Muscle layer of duodenum (tissue), 2 donors: ENCODE measurements around the gene DPF3.

ENCODE experiments used
- H3K27ac ChIP-seq: one replicate; pipeline ENCODE4 v1.7.0; 2013; ENCODE audit warnings: mild to moderate bottlenecking, low read length
- H3K27me3 ChIP-seq: one replicate; pipeline ENCODE4 v1.7.0; 2013; ENCODE audit warnings: low read depth, mild to moderate bottlenecking, control low read depth, low read length
- H3K36me3 ChIP-seq, 2 donors: one replicate each; pipeline ENCODE4 v1.7.0; 2013; ENCODE audit warnings: low read length in 2 of 2, control low read depth in 1 of 2, mild to moderate bottlenecking in 1 of 2; ENCODE audit not compliant: insufficient read depth in 2 of 2, control insufficient read depth in 1 of 2
- H3K4me1 ChIP-seq, 2 donors: one replicate each; pipeline ENCODE4 v1.7.0; 2013; ENCODE audit warnings: low read length in 2 of 2, mild to moderate bottlenecking in 2 of 2, control low read depth in 1 of 2, moderate library complexity in 1 of 2; ENCODE audit not compliant: insufficient read depth in 2 of 2, control insufficient read depth in 1 of 2
- H3K4me3 ChIP-seq, 2 donors: one replicate each; pipeline ENCODE4 v1.7.0; 2013; ENCODE audit warnings: low read length in 2 of 2, low read depth in 1 of 2, mild to moderate bottlenecking in 1 of 2
- H3K9me3 ChIP-seq, 2 donors: one replicate each; pipeline ENCODE4 v1.7.0; 2013; ENCODE audit warnings: low read length in 2 of 2, control low read depth in 1 of 2, mild to moderate bottlenecking in 1 of 2; ENCODE audit not compliant: control insufficient read depth in 1 of 2
- donor health status: healthy.

DPF3 gene

GRCh38 chr14:72790887-72791566 is 102.9 kb downstream of the DPF3 start:
- H3K36me3 ChIP-seq = no peaks in the 10 kb centered on the region

GRCh38 chr14:72788972-72789728 is 104.8 kb downstream of the DPF3 start:
- Histone ChIP-seq H3K27me3 (no peaks in the 10 kb centered on the region), H3K4me3 (no peak overlapping the region), H3K27ac (no peak overlapping the region), H3K4me1 (peaks cover 0 to 13% of the 10 kb centered on the region in 2 donors), H3K36me3 (no peaks in the 10 kb centered on the region), H3K9me3 (no peaks in the 10 kb centered on the region)

More at GRCh38 chr14:72790887-72791566, 102.9 kb downstream of the DPF3 start:
- Histone ChIP-seq H3K4me1 (peaks cover 0 to 13% of the 10 kb centered on the region in 2 donors), H3K27ac (no peak overlapping the region), H3K27me3 (no peaks in the 10 kb centered on the region), H3K4me3 (no peak overlapping the region), H3K9me3 (no peaks in the 10 kb centered on the region)

DNA sequence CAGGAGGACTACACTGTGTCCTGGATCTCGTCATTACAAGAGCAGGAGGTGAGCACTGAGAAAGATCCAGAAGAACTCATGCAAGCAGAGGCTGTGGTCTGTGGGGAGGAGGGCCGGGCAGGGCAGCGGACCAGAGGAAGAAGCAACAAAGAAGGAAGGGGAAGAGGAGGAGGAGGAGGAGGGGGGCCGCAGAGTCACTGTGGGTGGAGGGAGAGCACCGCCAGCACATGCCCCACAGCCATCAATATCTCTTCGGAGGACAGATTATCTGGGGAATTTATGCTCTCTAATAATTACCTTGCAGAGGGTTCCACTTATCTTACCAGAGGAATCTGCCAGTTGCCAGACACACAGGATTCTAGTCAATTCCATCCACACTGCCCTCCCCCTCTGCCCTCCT is 105.6 kb downstream of the DPF3 start:
- Histone ChIP-seq H3K4me3 (no peak overlapping the region), H3K4me1 (peaks cover 0 to 13% of the 10 kb centered on the region in 2 donors), H3K9me3 (no peaks in the 10 kb centered on the region), H3K27ac (no peak overlapping the region), H3K36me3 (no peaks in the 10 kb centered on the region), H3K27me3 (no peaks in the 10 kb centered on the region)

DNA sequence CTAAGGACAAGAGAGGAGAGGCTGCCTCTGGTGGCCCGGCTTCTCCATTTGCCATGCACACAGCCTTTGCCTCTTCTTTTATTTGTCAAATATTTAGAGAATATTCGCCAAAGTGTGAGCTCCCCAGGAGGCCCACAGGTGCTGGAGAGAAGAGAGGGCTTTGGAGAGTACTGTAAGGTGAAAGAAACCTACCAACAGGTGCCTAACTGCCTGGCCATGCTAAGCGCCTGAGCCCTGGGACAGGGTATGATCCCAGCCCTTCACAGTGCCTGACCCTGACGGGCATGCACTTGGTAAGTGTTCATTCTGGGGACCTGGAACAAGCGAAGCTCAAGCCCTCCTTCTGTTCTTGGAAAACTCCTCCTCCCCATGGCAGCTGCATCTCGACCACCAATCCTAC is 106.1 kb downstream of the DPF3 start:
- no peaks in the 10 kb centered on the region for H3K9me3 ChIP-seq

GRCh38 chr14:72786378-72787350 is 107.2 kb downstream of the DPF3 start:
- H3K4me3 ChIP-seq = no peak overlapping the region
- no peaks in the 10 kb centered on the region for H3K9me3 ChIP-seq
- no peaks in the 10 kb centered on the region for H3K36me3 ChIP-seq
- no peaks in the 10 kb centered on the region for H3K27me3 ChIP-seq
- peaks cover 0 to 8% of the 10 kb centered on the region in 2 donors for H3K4me1 ChIP-seq
- no peak overlapping the region for H3K27ac ChIP-seq

More for the DNA sequence above, 106.1 kb downstream of the DPF3 start:
- no peaks in the 10 kb centered on the region for H3K27me3 ChIP-seq
- H3K27ac ChIP-seq = no peak overlapping the region
- H3K4me1 ChIP-seq = peaks cover 0 to 9% of the 10 kb centered on the region in 2 donors
- H3K36me3 ChIP-seq = no peaks in the 10 kb centered on the region
- no peak overlapping the region for H3K4me3 ChIP-seq

- H3K4me3 ChIP-seq = no peak overlapping the region
- H3K4me1 ChIP-seq = no peaks in the 10 kb centered on the region
- no peak overlapping the region for H3K27ac ChIP-seq
- H3K27me3 ChIP-seq = no peaks in the 10 kb centered on the region
- no peaks in the 10 kb centered on the region for H3K9me3 ChIP-seq
- no peaks in the 10 kb centered on the region for H3K36me3 ChIP-seq
Measured at GRCh38 chr14:72783741-72784140, 110.2 kb downstream of the DPF3 start.

- Histone ChIP-seq H3K9me3 (no peaks in the 10 kb centered on the region), H3K4me3 (no peak overlapping the region), H3K27ac (no peak overlapping the region), H3K36me3 (no peaks in the 10 kb centered on the region), H3K27me3 (no peaks in the 10 kb centered on the region), H3K4me1 (no peaks in the 10 kb centered on the region)
Measured at GRCh38 chr14:72782817-72783216, 111.1 kb downstream of the DPF3 start.

GRCh38 chr14:72781561-72782508 is 112.1 kb downstream of the DPF3 start:
- Histone ChIP-seq H3K9me3 (no peaks in the 10 kb centered on the region), H3K36me3 (no peaks in the 10 kb centered on the region), H3K27ac (no peak overlapping the region), H3K27me3 (no peaks in the 10 kb centered on the region), H3K4me1 (no peaks in the 10 kb centered on the region), H3K4me3 (no peak overlapping the region)

GRCh38 chr14:72780751-72781150 is 113.2 kb downstream of the DPF3 start:
- no peaks in the 10 kb centered on the region for H3K9me3 ChIP-seq
- no peaks in the 10 kb centered on the region for H3K36me3 ChIP-seq
- H3K27me3 ChIP-seq = no peaks in the 10 kb centered on the region
- no peak overlapping the region for H3K27ac ChIP-seq
- H3K4me3 ChIP-seq = no peak overlapping the region
- no peaks in the 10 kb centered on the region for H3K4me1 ChIP-seq

- H3K4me3 ChIP-seq = no peak overlapping the region
- H3K36me3 ChIP-seq = no peaks in the 10 kb centered on the region
- H3K27ac ChIP-seq = no peak overlapping the region
- no peaks in the 10 kb centered on the region for H3K4me1 ChIP-seq
- H3K27me3 ChIP-seq = no peaks in the 10 kb centered on the region
- no peaks in the 10 kb centered on the region for H3K9me3 ChIP-seq
Measured at GRCh38 chr14:72779679-72780078, 114.2 kb downstream of the DPF3 start.
